Brain microvascular endothelial cell (primary cell): ENCODE measurements around the gene CCDC178.

Experiments used
- DNase-seq: peaks from one replicate; pipeline ENCODE4 v3.0.0-alpha.2; 2020
- H3K27ac ChIP-seq: fragments of 250-450 bp; sonication (Bioruptor Pico); 2 replicates; pipeline ENCODE4 v1.5.1; 2020; ENCODE audit warnings: mild to moderate bottlenecking, moderate library complexity
- H3K27me3 ChIP-seq: fragments of 250-450 bp; sonication (Bioruptor Pico); replicated peaks from 2 replicates; pipeline ENCODE4 v1.5.1; 2020; ENCODE audit warnings: mild to moderate bottlenecking
- H3K36me3 ChIP-seq: fragments of 250-450 bp; sonication (Bioruptor Pico); replicated peaks from 2 replicates; pipeline ENCODE4 v1.5.1; 2020; ENCODE audit warnings: mild to moderate bottlenecking
- H3K4me3 ChIP-seq: 2 replicates; pipeline ENCODE4 v1.5.1; 2011; ENCODE audit warnings: low read depth, mild to moderate bottlenecking, control low read depth, low read length, moderate library complexity
- in situ Hi-C: cut with HindIII; loops from 2 replicates; pipeline ENCODE4 v1.10.0; 2017; ENCODE audit warnings: low sequenced_read_pairs, low pct_ligation_motif_present
- TF ChIP-seq, protein P1 (sequence below): IDR thresholded peaks from 2 replicates; pipeline ENCODE4 v1.5.1; 2011; ENCODE audit warnings: low read depth, mild to moderate bottlenecking, moderate library complexity, low read length, control low read depth, inconsistent platforms; ENCODE audit errors: missing control alignments

CCDC178 gene

DNA sequence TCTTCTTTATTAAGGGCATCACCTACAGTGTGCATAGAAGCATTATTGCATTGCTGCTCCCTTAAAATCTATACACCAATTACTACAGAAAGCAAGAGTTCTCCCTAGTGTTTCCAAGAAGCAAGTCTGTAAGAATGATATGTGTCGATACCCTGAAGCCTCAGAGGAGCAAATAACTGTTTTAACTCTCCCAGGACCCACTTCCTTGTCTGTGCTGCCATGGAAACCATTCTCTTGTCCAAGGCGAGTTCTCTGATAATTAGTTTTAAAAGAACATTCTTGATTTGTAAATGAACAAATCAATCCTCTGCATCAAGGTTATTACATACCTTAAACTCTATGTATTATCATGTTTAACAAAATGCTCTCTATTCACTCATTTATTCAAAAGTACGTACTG, 340.9 kb downstream of the CCDC178 start:
- H3K36me3 ChIP-seq, result no peaks in the 10 kb centered on the region
- TF ChIP-seq, protein P1, sequence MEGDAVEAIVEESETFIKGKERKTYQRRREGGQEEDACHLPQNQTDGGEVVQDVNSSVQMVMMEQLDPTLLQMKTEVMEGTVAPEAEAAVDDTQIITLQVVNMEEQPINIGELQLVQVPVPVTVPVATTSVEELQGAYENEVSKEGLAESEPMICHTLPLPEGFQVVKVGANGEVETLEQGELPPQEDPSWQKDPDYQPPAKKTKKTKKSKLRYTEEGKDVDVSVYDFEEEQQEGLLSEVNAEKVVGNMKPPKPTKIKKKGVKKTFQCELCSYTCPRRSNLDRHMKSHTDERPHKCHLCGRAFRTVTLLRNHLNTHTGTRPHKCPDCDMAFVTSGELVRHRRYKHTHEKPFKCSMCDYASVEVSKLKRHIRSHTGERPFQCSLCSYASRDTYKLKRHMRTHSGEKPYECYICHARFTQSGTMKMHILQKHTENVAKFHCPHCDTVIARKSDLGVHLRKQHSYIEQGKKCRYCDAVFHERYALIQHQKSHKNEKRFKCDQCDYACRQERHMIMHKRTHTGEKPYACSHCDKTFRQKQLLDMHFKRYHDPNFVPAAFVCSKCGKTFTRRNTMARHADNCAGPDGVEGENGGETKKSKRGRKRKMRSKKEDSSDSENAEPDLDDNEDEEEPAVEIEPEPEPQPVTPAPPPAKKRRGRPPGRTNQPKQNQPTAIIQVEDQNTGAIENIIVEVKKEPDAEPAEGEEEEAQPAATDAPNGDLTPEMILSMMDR, result no peak
- no peak for DNase-seq
- H3K27me3 ChIP-seq, result no peaks in the 10 kb centered on the region
- H3K27ac ChIP-seq, result no peak overlapping the region
- no peak overlapping the region for H3K4me3 ChIP-seq
- in situ Hi-C loops, result no loop called here

GRCh38 chr18:33097126-33097525, 343.4 kb downstream of the CCDC178 start:
- Histone ChIP-seq H3K27ac (no peak overlapping the region), H3K36me3 (no peaks in the 10 kb centered on the region), H3K27me3 (no peaks in the 10 kb centered on the region), H3K4me3 (no peak overlapping the region)
- in situ Hi-C loops, result no loop called here
- TF ChIP-seq, protein P1, result no peak
- DNase-seq, result no peak

DNA sequence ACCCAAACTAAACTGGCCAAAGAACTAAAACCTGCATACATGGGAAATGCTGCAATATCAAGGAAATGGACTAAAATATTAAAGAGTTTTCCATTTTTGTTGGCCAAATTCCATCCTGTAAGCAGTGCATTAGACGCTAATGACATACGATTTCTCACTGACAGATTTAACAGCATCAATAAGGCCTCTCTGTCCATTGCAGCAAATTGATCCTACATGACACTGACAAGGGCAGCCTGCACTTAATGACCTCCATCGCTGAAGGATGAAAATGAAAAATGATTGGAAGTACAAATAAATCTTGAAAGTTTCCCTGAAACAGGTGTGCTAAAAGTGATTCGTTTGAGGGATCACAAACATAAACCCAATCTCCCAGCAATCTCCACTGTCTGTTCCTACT, 350.1 kb downstream of the CCDC178 start:
- in situ Hi-C loops, result no loop called here
- no peak overlapping the region for H3K4me3 ChIP-seq

DNA sequence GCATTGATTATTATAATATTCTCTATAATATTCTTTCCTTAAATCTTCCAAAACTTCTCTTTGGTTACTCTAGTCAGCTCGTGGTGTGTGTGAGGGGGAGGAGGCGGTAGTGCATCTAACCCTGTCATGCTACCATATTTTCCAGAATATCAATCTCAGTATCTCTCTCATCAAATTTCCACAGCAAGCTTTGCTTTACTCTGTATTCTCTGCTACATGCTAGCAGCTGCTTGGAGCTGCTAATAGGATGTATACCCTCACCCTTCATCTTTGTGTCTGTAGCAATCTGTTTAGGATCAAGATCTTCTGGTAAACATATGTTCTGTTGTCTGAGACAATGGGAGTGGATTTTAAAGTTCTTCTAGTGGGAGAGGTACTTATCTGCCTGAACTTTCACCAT, 363.9 kb downstream of the CCDC178 start:
- H3K27ac ChIP-seq, result no peak overlapping the region
- TF ChIP-seq, protein P1, result no peak
- no peaks in the 10 kb centered on the region for H3K27me3 ChIP-seq
- no peak overlapping the region for H3K4me3 ChIP-seq
- no peak for DNase-seq
- in situ Hi-C loops, result no loop called here
- H3K36me3 ChIP-seq, result no peaks in the 10 kb centered on the region

More for the DNA sequence above, 350.1 kb downstream of the CCDC178 start:
- TF ChIP-seq, protein P1, result no peak
- Histone ChIP-seq H3K27me3 (no peaks in the 10 kb centered on the region), H3K36me3 (no peaks in the 10 kb centered on the region), H3K27ac (no peak overlapping the region)
- no peak for DNase-seq

DNA sequence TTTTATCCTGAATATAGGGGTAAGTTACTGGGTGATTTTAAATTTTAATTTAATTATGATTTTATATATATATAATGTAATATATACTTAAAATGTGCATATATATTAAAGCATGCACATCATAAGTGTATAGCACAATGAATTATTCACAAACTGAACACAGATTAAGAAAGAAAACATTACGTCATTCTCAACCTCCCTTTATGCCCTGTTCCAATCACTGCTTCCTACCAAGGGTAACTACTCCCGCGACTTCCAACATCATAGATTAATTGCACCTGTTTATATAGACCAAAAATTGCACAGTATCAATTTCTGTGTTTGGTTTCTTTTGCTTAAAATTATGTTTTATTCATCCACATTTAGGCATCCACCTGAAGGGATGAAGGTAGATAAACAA, 366.4 kb downstream of the CCDC178 start:
- no peak overlapping the region for H3K27ac ChIP-seq
- H3K27me3 ChIP-seq, result no peaks in the 10 kb centered on the region
- TF ChIP-seq, protein P1, result no peak
- H3K4me3 ChIP-seq, result no peak overlapping the region
- in situ Hi-C loops, result no loop called here
- H3K36me3 ChIP-seq, result no peaks in the 10 kb centered on the region
- no peak for DNase-seq

GRCh38 chr18:33062834-33063364, 377.6 kb downstream of the CCDC178 start:
- no peaks in the 10 kb centered on the region for H3K36me3 ChIP-seq
- H3K27ac ChIP-seq, result no peak overlapping the region
- no peak for DNase-seq
- in situ Hi-C loops, result no loop called here
- no peaks in the 10 kb centered on the region for H3K27me3 ChIP-seq
- H3K4me3 ChIP-seq, result no peak overlapping the region
- TF ChIP-seq, protein P1, result no peak
